Stimulated activated CD4-positive, alpha-beta T cell treated with anti-CD3 and anti-CD28 coated beads, Interleukin-2, amount 100 ng/mL, for 4 hours (primary cell): ENCODE measurements around the gene TPBGL.
A peak's percentile ranks its signal among the peaks of the same experiment; 100 is the strongest.

Experiments
- DNase-seq: peaks from one replicate; pipeline ENCODE4 v3.0.0-alpha.2; 2020; ENCODE audit warnings: low read depth

Gene TPBGL

GRCh38 chr11:75212411-75212810 lies 28.2 kb upstream of the TPBGL start:
- DNase-seq = no peak

DNA sequence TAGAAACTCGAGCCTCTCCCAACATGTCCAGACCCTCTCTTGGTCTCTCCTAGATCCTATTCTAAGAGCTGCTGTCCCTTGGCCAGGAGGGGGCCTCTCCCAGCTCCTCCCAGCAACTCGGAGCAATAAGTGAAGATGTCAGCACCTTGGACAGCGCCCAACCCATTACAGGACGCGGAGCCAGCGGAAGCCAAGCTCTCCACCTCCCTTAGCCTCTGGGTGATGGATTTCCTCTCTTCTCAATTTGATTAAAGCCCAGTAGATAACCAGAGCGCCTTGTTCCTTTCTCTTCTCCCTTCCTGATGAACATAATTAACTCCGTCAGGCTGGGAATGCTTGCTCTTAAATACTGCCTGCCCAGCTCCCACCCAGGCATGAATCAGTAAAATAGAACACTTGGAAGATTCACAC lies 26.2 kb upstream of the TPBGL start:
- DNase-seq = peak; percentile 51

DNA sequence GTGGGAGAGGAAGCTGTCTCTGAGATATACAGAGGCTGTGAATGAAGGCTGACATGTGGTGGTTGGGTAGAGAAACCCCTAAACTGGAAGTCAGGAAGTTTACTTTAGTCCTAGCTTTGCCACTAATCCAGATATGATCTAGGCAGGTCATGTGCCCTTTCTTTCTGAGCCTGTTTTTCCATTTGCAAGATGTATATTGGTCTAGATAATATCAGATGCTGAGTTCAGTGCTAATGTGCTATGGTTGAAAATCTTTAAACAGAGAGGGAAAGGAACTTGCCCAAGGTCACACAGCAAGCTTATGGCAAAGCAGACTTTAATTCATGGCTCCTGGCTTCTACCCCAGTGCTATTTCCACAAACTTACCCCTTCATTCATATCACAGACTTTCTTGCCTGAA lies 25.7 kb upstream of the TPBGL start:
- DNase-seq = no peak

GRCh38 chr11:75219869-75220268 lies 20.7 kb upstream of the TPBGL start:
- DNase-seq = no peak

DNA sequence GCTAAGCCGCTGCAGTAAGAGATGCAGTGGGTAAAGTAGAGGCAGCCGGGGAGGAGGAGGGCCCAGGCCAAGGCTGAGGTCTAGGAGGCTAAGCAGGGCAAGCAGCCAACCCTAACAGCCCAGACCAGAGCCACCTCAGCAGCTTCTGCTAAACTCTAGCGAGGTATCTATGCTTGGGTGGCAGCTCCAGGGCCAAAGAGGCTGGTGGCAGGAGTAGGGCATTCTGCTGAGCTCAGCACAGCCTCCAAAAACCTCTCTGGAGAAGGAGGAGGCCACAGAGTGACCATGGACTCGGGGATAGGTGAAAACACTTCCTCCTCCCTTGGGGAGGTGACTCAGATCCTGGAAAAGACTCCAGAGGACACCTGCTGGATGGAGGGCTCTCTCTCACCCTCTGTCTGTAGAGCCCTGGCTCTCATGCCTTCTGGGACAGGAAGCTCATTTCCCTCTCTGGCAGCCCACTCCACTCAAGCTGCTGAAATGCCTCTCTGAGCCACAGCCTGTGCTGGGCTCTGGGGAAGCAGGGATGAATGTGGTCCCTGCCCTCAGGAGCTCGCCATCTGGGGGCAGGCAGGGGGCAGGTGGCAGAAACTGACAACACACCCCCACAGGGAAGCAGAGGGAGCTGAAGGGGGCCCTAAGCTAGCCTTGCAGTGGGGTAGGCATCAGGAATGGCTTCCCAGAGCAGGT lies 16.5 kb upstream of the TPBGL start:
- DNase-seq = no peak

DNA sequence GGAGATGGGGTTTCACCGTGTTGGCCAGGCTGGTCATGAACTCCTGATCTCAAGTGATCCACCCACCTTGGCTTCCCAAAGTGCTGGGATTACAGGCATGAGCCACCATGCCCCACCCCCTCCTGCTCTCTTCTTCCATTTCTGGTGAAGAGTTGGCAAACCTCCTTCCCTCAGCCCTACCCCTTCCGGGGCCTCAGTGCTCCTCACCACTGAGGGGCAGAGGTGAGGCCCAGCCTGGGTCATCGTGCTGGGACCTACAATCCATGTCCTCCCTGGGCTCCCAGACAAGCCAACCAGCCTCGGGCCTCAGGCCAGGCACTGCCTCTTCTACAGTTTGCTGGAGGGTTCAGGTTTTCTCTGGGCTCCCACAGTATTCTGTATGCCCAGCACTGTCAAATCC lies 14.8 kb upstream of the TPBGL start:
- no peak for DNase-seq

DNA sequence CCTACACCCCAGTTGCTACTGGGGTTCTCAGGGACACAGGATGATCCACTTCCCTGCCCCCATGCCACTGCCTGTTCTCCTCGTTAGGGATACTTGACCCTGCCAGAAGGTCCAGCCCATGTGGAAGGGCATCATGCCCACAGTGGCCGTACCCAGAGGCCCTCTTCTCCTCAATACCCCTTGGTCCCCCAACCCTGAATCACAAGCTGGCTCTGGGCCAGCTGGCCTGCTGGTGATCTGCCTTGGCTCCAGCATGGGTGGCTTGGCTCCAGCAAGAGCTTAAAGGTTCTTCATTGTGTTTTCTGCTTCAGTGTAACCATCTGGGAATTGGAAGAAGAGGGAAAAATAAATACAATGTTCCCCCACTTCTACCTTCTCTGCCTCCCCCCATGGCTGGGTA lies 11.1 kb upstream of the TPBGL start:
- DNase-seq = no peak

DNA sequence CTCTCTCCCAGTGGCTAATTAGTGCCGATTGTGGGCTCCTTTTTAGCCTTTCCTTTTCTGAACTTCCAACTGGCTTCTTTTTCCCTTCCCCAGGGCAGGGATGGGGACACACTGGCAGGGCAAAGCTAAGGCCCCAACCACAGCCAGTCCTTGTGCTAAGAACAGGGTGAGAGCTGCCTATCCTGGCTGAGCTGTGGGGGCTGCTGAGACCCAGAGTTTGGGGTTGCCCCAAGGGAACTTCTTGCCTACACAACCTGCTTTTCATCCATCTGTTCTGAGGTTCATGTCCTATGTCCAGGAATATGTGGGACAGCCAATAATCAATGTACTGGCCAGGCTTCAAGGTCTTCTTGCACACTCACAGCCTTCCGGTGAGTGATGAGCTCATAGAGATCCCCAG lies 10.0 kb upstream of the TPBGL start:
- no peak for DNase-seq

DNA sequence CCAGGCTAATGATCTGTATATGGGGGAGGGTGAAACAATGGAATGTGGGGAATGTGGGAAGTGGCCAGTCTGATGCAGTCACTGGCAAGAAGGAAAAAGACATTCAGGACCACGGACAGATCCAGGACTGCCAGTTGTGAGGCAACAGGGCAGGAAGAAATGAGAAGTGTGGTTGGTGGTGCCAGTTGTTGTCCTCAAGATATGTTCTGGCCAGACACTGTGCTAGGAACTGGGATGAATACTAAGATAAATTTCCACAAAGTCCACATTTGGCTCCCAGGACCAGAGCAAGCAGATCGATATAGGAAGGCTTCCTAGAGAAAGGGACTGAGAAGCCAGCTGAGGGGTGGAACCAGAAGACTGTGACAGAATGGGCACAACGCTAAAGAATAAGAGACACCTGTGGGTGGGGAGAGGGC lies 6.8 kb upstream of the TPBGL start:
- DNase-seq = no peak

DNA sequence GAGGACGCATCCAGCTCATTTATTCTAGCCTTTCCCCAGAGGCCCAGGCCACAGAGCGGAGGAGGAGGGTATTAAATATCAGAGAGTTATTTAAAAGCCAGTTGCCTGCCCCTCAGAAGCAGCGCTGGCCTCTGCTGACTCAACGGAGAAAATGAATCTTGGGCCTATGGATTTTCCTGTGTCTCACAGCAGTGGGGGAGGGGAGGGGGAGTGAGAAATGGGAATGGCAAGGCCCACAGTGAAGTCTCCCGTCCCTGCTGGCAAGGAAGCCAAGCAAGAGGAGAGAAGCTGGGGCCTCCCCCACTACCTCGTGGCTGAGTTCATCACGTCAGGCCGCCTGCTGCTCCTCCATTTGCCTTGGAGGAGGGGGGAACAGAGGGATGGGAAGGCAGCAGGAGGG lies 4.5 kb upstream of the TPBGL start:
- no peak for DNase-seq

DNA sequence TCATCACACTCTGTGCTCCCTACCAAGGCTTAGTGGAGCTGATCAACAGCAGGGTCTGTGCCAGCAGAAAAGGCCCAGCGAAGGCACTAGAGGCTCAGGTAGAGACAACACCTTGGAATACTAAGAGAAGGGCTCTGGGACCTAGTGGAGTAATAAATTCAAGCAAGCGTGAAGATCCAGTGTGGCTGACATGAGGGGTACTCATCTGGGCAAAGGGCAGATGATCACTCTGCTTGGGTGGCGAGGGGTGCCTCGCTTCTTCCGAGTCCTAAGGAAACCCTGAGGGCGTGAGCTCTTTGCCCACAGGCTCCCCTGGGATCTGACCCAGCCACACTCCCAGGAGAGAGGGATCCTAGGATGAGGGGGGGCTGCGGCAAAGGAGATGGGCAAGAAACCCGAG lies 3.5 kb upstream of the TPBGL start:
- DNase-seq = no peak

DNA sequence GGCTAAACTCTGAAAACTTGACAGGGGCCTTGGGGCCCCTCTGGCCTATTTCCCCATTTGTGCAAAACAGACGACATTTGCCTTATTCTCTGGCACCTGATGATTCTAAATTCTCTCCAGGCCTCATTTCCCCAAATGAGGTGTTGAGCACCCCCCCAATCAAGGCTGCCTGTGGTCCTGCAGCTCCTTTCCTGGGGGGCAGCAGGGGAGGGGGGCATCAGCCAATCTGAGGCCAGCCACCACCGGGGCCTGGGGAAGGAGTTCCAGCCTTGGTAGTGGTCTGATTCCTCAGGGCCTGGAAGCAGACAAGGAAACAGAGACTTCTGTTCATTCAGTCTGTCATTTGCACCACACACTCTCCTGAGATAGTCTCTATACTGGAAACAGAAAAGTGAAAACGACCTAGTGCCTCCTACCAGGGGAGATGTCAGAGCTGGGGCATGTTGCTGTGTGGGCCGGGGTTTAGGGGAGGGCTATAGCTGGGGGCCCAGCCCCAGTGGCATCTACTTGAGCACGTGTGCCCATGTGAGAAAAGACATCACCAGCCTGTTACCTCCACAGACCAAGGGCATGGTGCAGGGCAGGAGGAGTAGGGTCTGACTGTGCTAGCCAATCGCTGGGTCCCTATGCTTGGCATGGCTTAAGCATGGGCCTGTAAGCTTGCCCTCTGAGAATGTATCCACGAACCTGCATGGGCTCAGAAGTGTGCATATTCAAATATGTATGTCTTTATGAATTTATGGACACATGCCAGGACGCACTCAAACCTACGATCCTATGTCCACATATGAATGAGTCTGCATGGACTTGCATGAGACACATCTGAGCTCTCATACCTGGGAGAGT lies 1.8 kb upstream of the TPBGL start:
- DNase-seq = no peak

- DNase-seq = no peak
Observed at GRCh38 chr11:75239531-75240290, 863 bp upstream of the TPBGL start.

GRCh38 chr11:75241036-75241905 lies 697 bp downstream of the TPBGL start:
- DNase-seq = peak; percentile 80

DNA sequence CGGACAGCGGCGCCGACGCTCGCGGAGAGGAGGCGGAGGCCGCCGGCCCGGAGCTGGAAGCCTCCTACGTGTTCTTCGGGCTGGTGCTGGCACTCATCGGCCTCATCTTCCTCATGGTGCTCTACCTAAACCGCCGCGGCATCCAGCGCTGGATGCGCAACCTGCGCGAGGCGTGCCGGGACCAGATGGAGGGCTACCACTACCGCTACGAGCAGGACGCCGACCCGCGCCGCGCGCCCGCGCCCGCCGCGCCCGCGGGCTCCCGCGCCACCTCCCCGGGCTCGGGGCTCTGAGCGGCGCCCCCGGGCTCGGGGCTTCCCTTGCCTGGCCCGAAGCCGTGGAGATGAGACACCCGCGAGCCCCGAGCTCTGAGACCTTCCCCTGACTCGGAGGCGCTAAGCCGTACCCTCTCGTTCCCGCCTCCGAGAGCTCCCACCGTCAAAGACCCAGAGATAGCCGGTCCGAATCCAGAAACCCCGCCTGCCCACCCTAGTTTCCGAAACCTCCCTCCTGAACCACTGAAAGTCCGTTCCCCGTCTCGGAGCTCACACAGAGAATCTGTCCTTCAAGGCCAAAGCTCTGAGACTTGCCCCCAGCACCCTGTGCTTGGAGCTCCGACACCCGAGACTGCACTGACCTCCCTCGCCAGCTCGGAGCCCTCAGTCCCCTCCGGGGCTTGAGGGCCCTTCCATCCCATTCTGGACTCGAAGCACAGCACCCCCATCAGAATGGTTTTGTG lies 1.5 kb downstream of the TPBGL start:
- DNase-seq = no peak

GRCh38 chr11:75242722-75243600 lies 2.4 kb downstream of the TPBGL start:
- no peak for DNase-seq

GRCh38 chr11:75244052-75244814 lies 3.7 kb downstream of the TPBGL start:
- no peak for DNase-seq

GRCh38 chr11:75245356-75246005 lies 4.9 kb downstream of the TPBGL start:
- DNase-seq = no peak
